ENCODE results near the gene METTL2B.
"Not testable (repeated sequence)": the region's sequence is repeated elsewhere in the genome, so short reads cannot be mapped to it uniquely, and the experiment has no call there.

- not testable (repeated sequence) for TF ChIP-seq CTCF (conservative IDR thresholded peaks at IDR 0.05 in 1 of 2, IDR thresholded peaks at IDR 0.05 in 1 of 2; ENCODE audit: low read depth in 1 of 2, low read length in 2 of 2); EZH2 (IDR thresholded peaks at IDR 0.05; ENCODE audit: low read length, missing control alignments)
These were observed 40.5 kb downstream of the METTL2B start for GRCh38 chr7:128517023-128517422.

Measured in fibroblast of lung (primary cell).